ENCODE results near the gene DDX59. TPM values are rescaled to one million over a fixed set of nuclear protein-coding genes. Genes with fewer than 3 reads are reported as not detected.
"Not testable (repeated sequence)": the region's sequence is repeated elsewhere in the genome, so short reads cannot be mapped to it uniquely, and the experiment has no call there.

The DDX59 gene
- total RNA-seq, 1 experiment from 2014 or later = 13.8 TPM

GRCh38 chr1:200630515-200630899, 39.2 kb downstream of the DDX59 start:
- not testable (repeated sequence) for DNase-seq (ENCODE audit: low read depth)

- DNase-seq (ENCODE audit: low read depth) = no peak
These were observed 39.7 kb downstream of the DDX59 start for GRCh38 chr1:200629876-200630514.

GRCh38 chr1:200628223-200628881, 41.4 kb downstream of the DDX59 start:
- DNase-seq (ENCODE audit: low read depth) = no peak

GRCh38 chr1:200627575-200628222, 42.0 kb downstream of the DDX59 start:
- no peak for DNase-seq (ENCODE audit: low read depth)

GRCh38 chr1:200626853-200627534, 42.7 kb downstream of the DDX59 start:
- no peak for DNase-seq (ENCODE audit: low read depth)

GRCh38 chr1:200625381-200625824, 44.3 kb downstream of the DDX59 start:
- peak; percentile 82 for DNase-seq (ENCODE audit: low read depth)

- DNase-seq (ENCODE audit: low read depth) = no peak
These were observed 44.9 kb downstream of the DDX59 start for GRCh38 chr1:200624679-200625335.

- DNase-seq (ENCODE audit: low read depth) = peak; percentile 93
These were observed 49.2 kb downstream of the DDX59 start, which contains the start of gene KIF14 for GRCh38 chr1:200620273-200621131. TSS of gene KIF14 (minus strand) at chr1:200620751. CDS start at chr1:200618723, 2,028 bp downstream.

GRCh38 chr1:200619894-200620272, 49.8 kb downstream of the DDX59 start:
- no peak for DNase-seq (ENCODE audit: low read depth)

- DNase-seq (ENCODE audit: low read depth) = peak; percentile 2
These were observed 58.9 kb downstream of the DDX59 start for GRCh38 chr1:200610846-200611245.

- no peak for DNase-seq (ENCODE audit: low read depth)
These were observed 67.1 kb downstream of the DDX59 start for GRCh38 chr1:200602632-200603031.

Other genes with a start within 250 kb of the DDX59 start
- 15.8 and 17.3 TPM in 2 replicates for gene KIF14, start 49.2 kb downstream of the DDX59 start, total RNA-seq (2014; rRNA removed; shearing (Covaris generic))
- 17.0 and 17.8 TPM in 2 replicates for gene CAMSAP2, start 69.0 kb upstream of the DDX59 start, total RNA-seq (2014; rRNA removed; shearing (Covaris generic))
- gene GPR25, start 203.1 kb upstream of the DDX59 start, total RNA-seq (2014; rRNA removed; shearing (Covaris generic)) = not detected in 2 replicates
- not detected in 2 replicates for gene INAVA, start 225.0 kb upstream of the DDX59 start, total RNA-seq (2014; rRNA removed; shearing (Covaris generic))